ENCODE results near the gene KAZN.
"Not testable (repeated sequence)": the region's sequence is repeated elsewhere in the genome, so short reads cannot be mapped to it uniquely, and the experiment has no call there.

Gene KAZN

DNA sequence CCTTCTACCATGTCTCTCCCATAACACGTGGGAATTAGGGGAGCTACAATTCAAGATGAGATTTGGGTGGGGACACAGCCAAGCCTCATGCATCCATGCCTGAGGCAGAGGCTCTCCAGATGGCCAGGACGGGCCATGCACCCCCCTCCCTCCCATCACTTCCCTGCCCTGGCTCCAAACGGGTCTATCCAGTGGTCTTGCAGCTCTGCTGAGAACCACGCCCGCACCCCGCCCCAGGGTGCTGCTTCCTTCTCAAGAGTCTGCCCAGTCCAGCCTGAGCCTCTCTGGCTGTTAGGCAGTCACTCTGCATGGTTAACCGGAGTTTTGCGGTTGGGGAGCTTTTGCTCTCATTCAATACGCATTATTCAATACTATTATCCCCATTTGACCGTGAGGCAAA, 423.6 kb downstream of the KAZN start:
- no peak for DNase-seq

DNA sequence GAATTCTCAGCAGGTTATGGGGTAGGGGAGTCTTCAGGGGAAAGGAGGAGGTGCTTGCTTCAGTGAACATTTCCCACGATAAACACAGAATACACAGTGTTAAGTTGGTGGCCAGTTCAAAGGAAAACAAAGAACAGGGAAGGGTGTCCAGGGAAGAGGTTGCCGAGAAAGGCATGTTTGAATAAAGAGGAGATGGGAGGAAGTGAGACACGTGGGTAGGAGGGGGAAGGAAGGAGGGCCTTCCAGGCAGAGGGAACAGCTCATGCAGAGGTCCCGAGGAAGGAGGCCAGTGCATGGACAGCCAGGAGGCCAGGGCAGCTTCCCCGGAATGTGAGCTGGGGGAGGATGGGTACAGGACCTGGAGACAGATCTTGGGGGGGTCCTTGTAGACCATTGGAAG, 424.7 kb downstream of the KAZN start:
- DNase-seq: no peak

GRCh38 chr1:15023976-15024375, 425.5 kb downstream of the KAZN start:
- DNase-seq: no peak

GRCh38 chr1:15026117-15026489, 427.6 kb downstream of the KAZN start:
- DNase-seq: no peak

- no peak for DNase-seq
These were observed 429.1 kb downstream of the KAZN start for GRCh38 chr1:15027515-15027986.

DNA sequence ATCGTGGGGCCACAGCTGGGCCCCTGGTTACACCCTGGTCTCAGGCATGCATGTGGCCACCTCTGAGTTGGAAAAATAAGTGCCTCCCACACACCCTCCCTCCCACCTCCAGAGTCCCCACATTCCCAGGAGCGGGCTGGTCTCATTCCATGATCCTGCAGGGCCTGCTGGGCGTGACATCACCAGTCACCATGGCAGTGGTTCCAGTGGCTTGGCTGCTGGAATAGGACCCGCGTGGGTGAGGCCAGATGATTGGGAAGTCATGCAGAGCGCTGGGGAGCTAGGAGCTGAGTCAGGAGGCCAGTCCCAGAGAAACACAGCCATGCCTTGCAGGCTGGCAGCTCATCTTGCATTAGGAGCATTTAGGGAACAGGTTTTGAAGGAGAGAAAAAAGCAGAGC, 429.6 kb downstream of the KAZN start:
- no peak for DNase-seq

GRCh38 chr1:15028616-15029015, 430.1 kb downstream of the KAZN start:
- DNase-seq: no peak

DNA sequence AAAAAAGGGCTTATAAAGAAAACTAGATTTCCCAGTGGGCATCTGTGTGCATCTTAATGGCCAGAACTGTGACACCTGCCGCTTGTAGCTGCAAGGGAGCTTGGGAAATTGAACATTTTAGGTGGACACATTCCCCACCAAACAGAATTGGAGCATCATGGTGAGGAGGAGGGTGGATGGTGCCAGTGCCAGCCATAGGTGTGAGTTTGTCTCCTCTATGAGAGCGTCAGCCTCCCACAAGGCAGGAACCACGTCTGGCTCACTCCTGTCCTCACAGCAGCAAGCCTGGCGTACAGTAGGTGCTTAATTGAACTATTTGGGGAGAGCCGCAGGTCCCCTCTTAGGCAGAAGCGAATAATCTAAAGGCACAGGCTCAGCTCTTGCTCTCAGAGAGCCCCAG, 430.6 kb downstream of the KAZN start:
- DNase-seq: no peak

GRCh38 chr1:15029786-15030185, 431.3 kb downstream of the KAZN start:
- no peak for DNase-seq

GRCh38 chr1:15031251-15031933, 432.9 kb downstream of the KAZN start:
- DNase-seq: no peak

DNA sequence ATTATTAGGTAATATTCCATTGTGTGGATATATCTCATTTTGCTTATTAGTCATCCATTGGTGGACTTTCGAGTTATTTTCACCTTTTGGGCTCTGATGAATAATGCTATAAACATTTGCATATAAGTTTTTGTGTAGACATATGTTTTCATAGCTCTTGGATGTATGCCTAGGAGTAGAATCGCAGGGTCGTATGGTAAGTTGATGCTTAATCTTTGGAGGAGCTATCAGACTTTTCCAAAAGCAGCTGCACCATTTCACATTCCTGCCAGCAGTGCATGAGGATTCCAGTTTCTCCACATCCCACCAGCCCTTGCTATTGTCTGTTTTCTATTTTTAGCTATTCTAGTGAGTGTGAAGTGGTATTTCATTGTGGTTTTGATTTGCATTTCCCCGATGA, 434.8 kb downstream of the KAZN start:
- no peak for DNase-seq

- DNase-seq: no peak
These were observed 436.2 kb downstream of the KAZN start for GRCh38 chr1:15034656-15035055.

- no peak for DNase-seq
These were observed 436.8 kb downstream of the KAZN start for GRCh38 chr1:15035236-15035635.

DNA sequence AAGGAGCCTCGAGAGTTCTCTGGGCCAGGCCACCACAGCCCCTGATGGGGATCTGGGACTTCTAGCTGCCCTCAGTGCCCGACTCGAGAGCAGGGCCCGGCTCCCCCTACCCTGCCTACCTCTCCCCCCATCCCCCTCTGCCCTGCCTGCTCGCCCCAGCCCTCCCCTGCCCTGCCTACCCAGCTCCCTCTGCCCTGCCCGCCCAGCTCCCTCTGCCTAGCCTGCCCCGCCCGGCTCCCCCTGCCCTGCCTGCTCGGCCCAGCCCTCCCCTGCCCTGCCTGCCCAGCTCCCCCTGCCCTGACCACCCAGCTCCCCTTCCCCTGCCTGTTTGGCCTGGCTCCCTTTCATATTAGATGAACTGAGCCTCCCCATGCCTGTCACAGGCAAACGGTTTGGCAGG, 437.6 kb downstream of the KAZN start:
- no peak for DNase-seq

DNA sequence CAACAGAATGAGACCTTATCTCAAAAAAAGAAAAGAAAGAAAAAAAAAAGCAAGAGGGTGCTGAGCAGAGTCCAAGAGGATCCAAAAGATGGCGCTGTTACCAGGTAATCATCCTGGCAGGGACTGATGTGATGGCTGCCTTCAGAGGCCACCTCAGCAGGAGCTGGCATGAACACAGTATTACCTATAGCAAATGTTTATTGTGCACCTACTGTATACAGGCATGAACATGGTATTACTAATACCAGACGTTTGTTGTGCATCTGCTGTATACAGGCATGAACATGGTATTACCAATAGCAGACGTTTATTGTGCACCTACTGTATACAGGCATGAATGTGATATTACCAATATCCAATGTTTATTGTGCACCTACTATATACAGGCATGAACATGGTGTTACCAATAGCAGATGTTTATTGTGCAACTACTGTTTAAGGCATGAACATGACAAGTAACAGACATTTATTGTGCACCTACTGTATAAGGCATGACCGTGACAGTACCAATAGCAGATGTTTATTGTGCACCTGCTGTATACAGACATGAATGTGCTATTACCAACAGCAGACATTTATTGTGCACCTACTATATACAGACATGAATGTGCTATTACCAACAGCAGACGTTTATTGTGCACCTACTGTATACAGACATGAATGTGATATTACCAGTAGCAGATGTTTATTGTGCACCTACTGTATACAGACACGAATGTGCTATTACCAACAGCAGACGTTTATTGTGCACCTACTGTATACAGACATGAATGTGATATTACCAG, 439.9 kb downstream of the KAZN start:
- DNase-seq: peak in 1 of 2 experiments; percentile 7

DNA sequence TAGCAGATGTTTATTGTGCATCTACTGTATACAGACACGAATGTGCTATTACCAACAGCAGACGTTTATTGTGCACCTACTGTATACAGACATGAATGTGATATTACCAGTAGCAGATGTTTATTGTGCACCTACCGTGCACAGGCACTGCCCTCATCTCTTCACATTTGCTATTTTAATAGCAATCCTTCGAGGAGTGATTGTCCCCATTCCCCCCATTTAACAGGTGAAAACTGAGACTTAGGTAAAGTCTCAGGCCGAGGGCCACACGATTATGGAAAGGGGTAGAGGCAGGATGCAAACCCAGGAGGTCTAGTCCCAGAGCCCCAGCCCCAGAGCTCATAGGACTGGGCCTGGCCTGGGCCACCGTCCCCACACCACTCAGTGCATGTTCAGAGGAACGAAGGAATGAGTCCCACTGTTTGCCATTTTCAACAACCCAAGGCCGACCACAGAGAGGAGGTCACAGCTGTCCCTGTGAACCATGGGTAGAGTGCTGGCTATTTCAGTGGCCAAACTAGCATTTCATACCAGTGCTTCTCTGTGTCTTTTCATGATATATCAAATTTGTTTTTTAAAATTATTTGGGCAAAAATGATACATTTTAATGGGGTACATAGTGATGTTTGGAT, 440.6 kb downstream of the KAZN start:
- no peak for DNase-seq

GRCh38 chr1:15039901-15040300, 441.4 kb downstream of the KAZN start:
- no peak for DNase-seq

DNA sequence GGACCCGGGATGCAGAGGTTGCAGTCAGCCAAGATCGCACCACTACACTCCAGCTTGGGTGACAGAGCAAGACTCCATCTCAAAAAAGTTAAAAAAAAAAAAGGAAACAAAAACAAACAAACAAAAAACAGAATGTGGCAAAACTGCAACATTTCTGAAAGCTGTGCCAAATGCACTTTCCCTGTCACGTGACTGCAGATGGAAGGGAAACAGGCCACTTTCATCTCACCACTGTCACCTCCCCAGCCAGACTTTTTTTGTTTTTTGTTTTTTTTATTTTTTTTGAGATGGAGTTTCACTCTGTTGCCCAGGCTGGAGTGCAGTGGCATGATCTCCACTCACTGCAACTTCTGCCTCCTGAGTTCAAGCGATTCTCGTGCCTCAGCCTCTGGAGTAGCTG, 442.2 kb downstream of the KAZN start:
- DNase-seq: not testable (repeated sequence)

DNA sequence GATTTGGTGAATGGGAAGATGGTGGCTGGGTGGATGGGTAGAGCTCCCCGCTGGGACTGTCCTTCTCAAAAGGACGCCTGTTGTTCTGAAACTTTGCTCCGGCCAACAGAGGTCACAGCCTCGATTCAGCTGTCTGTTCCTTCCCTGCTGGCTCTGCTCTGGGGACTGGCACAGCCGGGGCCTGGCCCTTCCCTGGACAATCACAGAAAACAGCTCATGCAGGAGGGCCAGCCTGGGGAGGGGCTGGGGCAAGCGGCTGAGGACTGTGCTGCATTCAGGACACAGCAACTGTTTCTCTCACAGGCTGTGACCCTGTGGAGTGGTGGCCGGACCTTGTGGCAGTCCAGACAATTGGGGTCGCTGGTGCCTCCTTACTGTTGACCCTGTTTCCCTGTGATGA, 444.4 kb downstream of the KAZN start:
- no peak for DNase-seq

DNA sequence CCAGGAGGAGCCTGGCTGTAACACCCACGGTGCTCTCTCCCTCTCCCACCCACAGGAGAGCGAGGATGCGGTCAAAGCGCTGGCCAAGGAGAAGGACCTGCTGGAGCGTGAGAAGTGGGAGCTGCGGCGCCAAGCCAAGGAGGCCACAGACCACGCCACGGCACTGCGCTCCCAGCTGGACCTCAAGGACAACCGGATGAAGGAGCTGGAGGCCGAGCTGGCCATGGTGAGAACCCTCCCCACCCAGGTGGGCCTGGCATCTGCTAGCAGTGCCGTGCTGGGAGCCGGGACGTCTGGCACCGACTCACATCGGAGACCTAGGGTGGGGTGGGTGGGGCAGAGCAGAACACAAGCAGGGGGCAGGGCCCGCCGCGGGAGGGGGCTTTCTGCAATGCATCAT, 445.4 kb downstream of the KAZN start:
- no peak for DNase-seq

DNA sequence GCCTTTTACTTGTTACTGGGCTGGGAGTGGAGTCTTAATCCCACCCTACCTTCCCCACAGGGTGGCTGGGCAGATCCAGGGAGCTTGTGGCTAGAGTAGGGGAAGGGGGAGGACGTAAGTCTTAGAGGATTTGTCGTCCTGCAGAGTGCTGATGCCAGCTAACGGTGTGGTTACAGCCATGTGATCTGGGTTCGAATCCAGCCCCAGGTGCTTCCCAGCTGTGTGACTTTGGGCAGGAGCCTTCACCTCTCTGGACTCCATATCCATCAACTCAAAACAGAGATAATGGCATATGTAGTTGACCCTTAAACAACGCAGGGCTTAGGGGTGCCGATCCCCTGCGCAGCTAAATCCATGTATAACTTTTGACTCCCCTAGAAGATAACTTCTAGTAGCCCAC, 446.6 kb downstream of the KAZN start:
- DNase-seq: no peak

DNA sequence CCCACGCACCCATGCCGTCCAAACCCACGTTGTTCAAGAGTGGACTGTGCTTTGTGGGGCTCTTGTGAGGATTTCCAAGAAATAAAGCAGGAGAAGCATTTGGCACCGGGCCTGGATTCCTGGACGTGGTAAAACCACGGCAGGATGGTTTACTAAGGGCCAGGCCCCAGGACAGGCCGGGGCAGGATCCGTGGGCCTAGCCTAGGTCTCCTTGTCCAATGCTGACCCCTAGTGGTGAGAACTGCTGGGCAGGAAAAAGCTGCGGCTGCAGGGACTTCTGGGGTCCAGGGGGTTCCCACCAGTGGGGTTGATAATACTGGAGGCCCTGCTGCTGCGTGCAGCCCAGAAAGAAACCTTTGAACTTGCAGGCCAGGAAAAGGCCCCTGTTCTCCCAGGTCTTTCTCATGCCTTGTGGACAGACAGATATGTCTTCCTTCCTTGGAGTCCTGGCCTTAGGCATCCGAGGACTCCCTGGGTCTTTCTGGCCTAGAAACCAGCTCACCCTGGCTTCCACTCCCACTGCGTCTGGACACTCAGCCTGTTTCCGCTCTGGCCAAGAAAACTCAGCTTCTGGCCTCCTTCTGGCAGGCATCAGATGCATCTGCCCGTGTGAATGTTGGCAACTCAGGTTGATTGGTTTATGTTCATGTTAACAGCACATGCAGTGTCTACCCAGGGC, 448.1 kb downstream of the KAZN start:
- peak; percentile 5 to 14 for DNase-seq

GRCh38 chr1:15047237-15047636, 448.8 kb downstream of the KAZN start:
- DNase-seq: no peak
